ENCODE results near the gene ITPKB. TPM values are rescaled to one million over a fixed set of nuclear protein-coding genes. Genes with fewer than 3 reads are reported as not detected.

Gene ITPKB
- total RNA-seq, 1 donor from 2014 or later: 13.7 TPM

- DNase-seq (ENCODE audit: low read depth, low spot score): no peak
- H3K27ac Mint-ChIP-seq (ENCODE audit: unreplicated experiment): peak overlapping the region; percentile 67
These were observed 89.8 kb downstream of the ITPKB start for GRCh38 chr1:226649244-226649643.

GRCh38 chr1:226648421-226648820 lies 90.7 kb downstream of the ITPKB start:
- Mint-ChIP-seq H3K4me3 (no peak overlapping the region), H3K9me3 (no peaks in the 10 kb centered on the region), H3K27ac (ENCODE audit: unreplicated experiment) (no peak overlapping the region), H3K27me3 (ENCODE audit: low read depth) (no peaks in the 10 kb centered on the region), H3K36me3 (ENCODE audit: low read depth) (no peaks in the 10 kb centered on the region), H3K4me1 (peaks cover 31% of the 10 kb centered on the region)
- no peak for DNase-seq (ENCODE audit: low read depth, low spot score)
- TF ChIP-seq CTCF (conservative IDR thresholded peaks at IDR 0.05): no peak

More at GRCh38 chr1:226649244-226649643, 89.8 kb downstream of the ITPKB start:
- TF ChIP-seq CTCF (conservative IDR thresholded peaks at IDR 0.05): no peak
- Mint-ChIP-seq H3K4me1 (peaks cover 36% of the 10 kb centered on the region), H3K27me3 (ENCODE audit: low read depth) (no peaks in the 10 kb centered on the region), H3K36me3 (ENCODE audit: low read depth) (no peaks in the 10 kb centered on the region), H3K4me3 (no peak overlapping the region), H3K9me3 (no peaks in the 10 kb centered on the region)

- TF ChIP-seq CTCF (conservative IDR thresholded peaks at IDR 0.05): no peak
- H3K4me3 Mint-ChIP-seq: no peak overlapping the region
- no peak overlapping the region for H3K27ac Mint-ChIP-seq (ENCODE audit: unreplicated experiment)
- peaks cover 28% of the 10 kb centered on the region for H3K4me1 Mint-ChIP-seq
- DNase-seq (ENCODE audit: low read depth, low spot score): no peak
- H3K27me3 Mint-ChIP-seq (ENCODE audit: low read depth): no peaks in the 10 kb centered on the region
- no peaks in the 10 kb centered on the region for H3K9me3 Mint-ChIP-seq
- H3K36me3 Mint-ChIP-seq (ENCODE audit: low read depth): no peaks in the 10 kb centered on the region
These were observed 91.4 kb downstream of the ITPKB start for GRCh38 chr1:226647719-226648118.

- Mint-ChIP-seq H3K4me1 (peaks cover 26% of the 10 kb centered on the region), H3K36me3 (ENCODE audit: low read depth) (no peaks in the 10 kb centered on the region), H3K4me3 (no peak overlapping the region), H3K27me3 (ENCODE audit: low read depth) (no peaks in the 10 kb centered on the region), H3K27ac (ENCODE audit: unreplicated experiment) (no peak overlapping the region), H3K9me3 (no peaks in the 10 kb centered on the region)
- no peak for DNase-seq (ENCODE audit: low read depth, low spot score)
- TF ChIP-seq CTCF (conservative IDR thresholded peaks at IDR 0.05): no peak
These were observed 92.1 kb downstream of the ITPKB start for GRCh38 chr1:226646870-226647449.

GRCh38 chr1:226646026-226646869 lies 92.8 kb downstream of the ITPKB start:
- Mint-ChIP-seq H3K27ac (ENCODE audit: unreplicated experiment) (no peak overlapping the region), H3K4me3 (no peak overlapping the region), H3K36me3 (ENCODE audit: low read depth) (no peaks in the 10 kb centered on the region), H3K27me3 (ENCODE audit: low read depth) (no peaks in the 10 kb centered on the region), H3K9me3 (no peaks in the 10 kb centered on the region), H3K4me1 (peaks cover 26% of the 10 kb centered on the region)
- TF ChIP-seq CTCF (conservative IDR thresholded peaks at IDR 0.05): no peak
- no peak for DNase-seq (ENCODE audit: low read depth, low spot score)
